ENCODE results near the gene KCTD12.

The KCTD12 gene

DNA sequence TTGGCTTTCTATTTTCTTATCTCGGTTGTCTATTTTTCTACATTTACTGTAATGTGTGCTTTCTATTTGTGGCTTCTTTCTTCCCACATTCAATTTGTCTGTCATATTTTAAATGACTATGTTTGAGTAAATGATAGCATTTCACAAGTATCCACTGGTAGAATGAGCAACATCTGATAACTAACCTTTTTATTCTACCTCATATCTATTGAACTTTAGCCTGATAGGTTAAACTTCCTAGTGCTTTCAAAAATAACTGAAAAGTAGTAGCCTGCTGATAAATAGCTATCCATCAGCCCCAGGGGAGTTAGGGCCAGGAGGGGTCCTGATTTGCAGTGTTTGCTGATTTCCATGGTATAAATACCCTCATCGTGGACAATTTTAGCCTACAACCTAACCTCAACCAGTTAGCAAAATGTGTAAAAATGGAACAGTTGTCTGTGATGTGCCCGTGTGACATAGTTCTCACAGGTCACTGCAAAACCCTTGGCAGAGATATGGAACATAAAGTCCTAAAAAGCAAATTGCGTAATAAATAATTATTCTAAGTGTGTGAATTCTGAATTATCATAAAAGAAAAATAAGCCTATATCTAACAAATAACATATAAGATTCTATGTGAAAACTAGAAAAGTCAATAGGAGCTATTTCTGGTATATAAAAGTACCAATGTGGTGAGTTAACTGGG lies 32.1 kb downstream of the KCTD12 start:
- no peak for DNase-seq

DNA sequence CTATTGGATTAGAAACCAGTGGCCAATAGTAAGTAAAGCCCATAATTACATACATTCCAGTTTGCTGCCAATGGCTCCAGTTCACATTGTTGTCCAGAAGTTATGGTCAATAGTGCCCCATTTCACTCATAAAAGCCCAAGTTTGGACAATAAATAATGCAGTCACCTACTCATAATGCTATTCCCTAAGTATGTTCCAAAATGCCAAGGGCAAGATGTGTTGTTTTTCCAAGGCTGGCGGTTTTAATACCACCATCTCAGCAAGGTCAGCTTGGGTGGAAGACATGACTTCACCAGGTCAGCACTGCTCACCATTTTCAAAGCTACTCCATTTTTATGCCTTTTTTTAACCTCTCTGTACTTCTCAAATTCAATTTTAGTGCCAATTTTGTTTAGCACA lies 32.7 kb downstream of the KCTD12 start:
- no peak for DNase-seq

DNA sequence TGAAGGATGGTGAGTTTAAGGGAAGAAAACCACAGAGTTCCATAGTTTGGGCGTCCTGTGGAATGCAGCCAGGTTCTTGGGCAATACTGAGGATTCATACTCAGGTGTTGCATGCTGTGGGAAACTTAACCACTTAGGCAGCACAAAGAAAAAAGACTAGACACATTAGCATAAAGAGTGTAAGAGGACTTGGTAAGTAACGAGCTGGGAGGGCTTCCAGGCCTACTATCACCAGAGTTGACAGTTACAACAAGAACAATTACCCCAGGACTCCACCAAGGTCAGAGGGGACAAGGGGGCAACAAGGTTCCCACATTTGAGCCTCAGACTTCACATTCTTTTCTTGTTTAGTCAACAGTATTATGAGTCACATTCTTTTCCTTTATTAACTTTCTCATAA lies 33.2 kb downstream of the KCTD12 start:
- no peak for DNase-seq

DNA sequence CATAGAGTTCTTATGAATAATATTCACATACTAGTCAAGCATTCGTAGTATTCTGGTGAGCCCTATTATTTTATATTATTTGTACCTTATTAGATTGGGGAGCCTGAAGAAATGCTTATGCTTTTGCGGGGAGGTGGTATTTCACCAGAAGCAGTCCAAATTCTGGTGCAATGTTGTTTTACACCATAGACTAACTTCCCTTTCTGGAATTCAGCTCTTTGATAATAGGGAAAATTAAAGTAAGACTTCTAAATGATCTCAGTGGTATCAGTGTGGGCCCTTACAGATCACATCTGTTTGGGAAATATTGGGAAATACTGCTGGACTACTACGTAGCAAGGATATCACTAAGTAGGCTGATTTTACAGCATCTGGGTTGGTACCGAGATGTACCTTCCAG lies 34.2 kb downstream of the KCTD12 start:
- no peak for DNase-seq

DNA sequence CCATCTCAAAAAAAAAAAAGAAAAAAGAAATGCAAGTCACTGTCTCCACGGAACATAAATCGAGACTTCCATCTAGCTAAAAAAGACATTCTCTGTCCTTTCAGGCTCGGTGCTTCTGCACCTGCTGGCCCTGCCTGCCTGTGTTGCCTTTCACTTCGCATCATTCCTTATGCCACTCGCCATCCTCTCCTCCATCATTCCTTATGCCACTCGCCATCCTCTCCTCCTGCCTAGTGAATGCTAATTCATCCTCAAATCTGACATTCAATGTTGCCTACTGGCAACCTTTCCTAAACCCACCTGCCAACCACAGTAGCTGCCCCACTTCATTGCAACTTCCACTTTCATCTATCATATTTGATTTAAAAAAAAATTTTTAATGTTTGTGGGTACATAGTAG lies 36.7 kb downstream of the KCTD12 start:
- no peak for DNase-seq

DNA sequence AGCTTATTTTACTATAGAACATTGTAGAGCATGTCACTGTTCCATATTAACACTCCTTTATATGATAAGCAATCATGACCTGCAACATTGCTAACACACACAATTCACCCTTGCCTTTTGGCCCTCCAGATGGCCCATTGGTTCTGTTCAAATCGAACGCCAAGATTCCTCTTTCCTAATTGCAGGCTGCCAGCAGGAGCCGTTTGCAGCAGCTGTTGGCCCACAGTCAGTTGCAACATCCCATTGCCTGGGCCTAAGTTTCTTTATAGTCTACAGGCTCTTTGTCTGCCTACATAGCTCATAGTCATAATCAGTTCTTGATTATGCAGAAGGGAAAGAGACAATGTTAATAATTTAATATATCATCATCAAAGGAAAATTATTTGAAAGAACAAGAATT lies 37.6 kb downstream of the KCTD12 start:
- no peak for DNase-seq

DNA sequence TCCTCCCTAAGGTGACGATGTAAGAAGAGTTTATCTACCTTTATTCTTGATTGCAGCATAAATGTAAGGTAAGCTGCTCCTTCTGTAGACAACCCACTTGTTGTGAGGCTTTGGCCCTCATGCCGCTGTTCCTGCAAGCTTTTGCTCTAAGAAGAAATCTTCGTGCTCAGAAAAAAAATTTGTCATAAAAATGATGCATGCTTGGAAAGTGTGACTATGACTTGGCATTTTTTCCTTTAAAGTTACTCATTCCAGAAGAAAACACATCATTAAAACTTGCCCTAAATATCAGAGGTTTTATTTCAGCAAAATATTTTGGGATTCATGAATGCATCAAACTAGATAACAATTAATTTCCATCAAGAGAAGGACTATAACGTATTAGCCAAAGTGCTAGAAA lies 39.8 kb downstream of the KCTD12 start:
- DNase-seq = no peak

DNA sequence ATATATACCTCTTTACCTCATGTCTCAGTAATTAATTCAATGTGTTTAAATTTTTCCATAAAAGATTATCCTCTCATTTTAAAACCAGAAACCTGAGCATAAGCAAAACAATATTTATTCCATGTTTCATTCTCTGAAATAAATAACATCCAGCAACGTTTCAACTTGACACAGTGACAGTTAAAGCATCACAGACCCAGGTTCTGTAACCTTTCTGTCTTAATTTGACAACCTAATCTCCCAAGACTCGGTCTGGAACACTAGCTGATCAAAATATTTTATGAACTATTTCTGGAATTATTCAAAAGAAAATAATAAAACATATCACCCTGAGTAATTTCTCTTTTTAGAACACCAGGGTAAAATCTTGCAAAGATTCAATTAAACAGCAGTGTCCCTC lies 40.3 kb downstream of the KCTD12 start:
- DNase-seq = no peak

DNA sequence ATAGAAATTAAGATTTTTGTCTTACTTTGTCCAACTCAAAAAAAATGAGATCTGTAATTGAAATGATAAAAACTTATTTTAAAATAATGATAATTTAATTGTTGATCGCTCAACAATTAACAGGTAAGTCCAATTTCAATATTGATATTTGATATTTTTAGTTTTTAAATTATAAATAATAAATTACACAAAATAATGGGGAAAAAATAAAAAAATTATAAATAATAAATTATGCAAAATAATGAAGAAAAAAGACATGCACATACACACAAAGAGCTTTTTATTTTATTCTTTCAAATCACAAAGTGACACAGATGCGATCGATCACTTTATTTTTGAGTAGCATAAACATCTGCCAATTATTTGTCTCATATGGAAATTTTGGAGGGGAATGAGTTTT lies 40.8 kb downstream of the KCTD12 start:
- no peak for DNase-seq

DNA sequence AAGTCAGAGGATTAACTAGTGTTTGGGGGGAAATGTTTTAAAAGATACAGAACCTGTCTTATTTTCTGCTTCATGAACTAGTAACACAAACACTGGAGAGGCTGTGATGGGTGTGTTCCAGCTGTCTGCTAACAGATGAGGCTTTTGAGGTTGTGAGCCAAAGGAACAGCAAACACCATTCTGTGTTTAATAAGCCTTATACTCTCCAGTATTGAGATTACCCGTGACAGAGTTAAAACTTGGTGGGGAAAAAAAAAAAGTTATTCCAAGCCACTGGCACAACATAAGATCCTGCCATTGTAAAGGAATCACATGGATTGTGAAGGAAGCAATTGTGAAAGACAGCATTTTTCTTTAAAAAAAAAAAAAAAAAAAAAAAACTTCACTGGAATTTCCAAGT lies 48.4 kb downstream of the KCTD12 start:
- DNase-seq = no peak

DNA sequence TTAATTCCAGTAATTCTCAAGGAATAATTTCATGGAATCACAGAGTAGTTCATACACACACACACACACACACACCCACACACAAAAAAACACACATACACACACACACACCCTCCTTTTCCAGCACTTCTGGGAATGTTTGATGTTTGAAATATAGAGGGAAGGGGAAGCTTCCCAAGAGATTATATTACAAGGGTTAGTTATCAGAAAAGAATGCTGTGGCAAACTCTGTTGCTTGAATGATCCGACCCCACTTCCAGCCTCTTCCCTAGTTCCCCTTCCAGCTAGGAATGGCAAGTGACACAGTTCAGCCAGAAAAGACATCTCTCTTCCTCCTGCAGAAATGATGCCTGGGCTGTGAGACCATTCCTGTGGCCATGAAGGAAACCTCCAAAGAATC lies 49.9 kb downstream of the KCTD12 start:
- peak; percentile 78 for DNase-seq

DNA sequence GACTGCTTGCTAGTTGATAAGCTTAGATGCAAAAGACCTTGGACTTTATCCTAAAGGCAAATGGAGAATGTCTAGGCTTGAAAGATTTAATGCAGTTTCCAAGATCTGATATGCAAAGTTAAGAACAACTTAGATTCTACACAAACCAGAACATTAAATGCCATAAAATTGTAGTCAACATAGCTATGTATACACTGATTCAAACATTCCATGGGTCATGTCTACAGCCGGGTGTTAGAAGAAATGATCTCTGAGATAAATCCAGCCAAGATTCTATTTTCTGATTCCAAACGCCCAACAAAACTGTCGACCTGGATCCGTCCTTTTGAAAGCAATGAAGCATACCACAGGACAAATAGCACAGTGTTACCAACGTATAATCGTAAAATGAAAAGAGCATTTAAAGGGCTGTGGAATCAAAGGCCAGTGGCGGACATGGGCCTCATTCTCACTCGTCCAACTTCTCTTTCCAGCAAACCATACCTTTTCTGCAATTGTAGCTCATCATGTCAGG lies 52.7 kb downstream of the KCTD12 start:
- DNase-seq = no peak

DNA sequence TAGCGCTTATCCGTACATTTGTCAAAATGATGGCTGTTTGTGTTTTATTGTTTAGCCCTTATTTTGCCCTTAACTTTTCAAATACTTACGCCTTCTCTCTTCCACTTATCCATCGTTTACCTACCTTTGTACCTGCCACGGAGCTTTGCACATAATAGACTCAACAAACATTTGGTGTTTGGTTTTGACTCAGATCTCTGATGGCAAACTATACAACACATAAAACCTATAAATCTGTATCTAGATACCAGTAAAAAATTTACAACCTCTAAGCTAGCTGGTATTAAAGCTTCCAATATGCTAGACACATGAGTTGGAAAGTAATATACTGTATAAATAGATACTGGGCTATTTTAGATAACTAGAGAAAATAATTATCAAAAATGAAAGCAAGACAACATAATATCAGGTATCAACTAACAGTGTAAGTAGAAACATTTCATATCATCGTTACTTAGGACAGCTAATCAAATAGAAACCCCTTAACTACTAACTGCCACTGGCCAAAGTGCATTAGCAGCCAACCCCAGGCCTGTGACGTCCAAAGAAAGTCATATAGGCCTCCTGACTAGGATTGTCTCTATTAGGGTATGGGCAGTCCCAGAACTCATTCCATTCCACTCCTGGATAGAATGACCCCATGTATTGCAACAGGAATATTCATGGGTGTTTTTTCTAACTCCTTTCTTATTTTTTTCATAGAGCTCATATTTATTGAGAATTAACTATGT lies 53.8 kb downstream of the KCTD12 start:
- no peak for DNase-seq

DNA sequence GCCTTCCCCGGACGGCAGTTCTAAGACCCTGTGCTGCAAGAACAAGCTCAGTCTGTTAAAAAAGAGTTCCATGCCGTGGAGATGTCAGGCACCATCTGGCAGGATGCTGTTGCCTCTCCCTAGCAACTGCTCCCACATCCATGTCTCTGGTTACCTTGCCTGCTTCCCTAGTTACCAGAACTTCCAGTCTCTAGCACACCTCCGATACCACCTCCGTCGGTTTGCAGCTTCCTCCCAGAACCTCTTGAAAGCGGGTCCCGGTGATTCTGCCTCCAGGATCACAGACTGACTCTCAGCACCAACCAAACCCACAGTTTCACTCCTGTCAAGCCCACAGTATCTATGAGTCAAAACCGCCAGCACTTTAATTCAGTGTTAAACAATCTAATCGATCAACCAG lies 55.4 kb downstream of the KCTD12 start:
- DNase-seq = no peak
